Spleen (tissue), 7 donors: ENCODE measurements around the gene MAPK7.

ENCODE experiments used
- POLR2A ChIP-seq, 3 donors: fragments of 450-650 bp; IDR thresholded peaks; one replicate each; pipeline ENCODE4 v1.5.1; 2017; ENCODE audit warnings: antibody characterized with exemption in 3 of 3, mild to moderate bottlenecking in 1 of 3
- POLR2AphosphoS5 ChIP-seq, 3 donors: sonication (generic); formaldehyde crosslinking; IDR thresholded peaks; one replicate each; pipeline ENCODE4 v1.5.1; 2017; ENCODE audit warnings: antibody characterized with exemption in 3 of 3
- TF ChIP-seq, protein P1 (sequence below), 11 experiments: fragments of 200-600 bp in 7 of 11; fragments of 450-650 bp in 4 of 11; sonication (generic) in 4 of 11; IDR thresholded peaks in 8 of 11; conservative IDR thresholded peaks in 3 of 11; 1 replicate in 7 of 11; 2 replicates in 4 of 11; pipeline versions ENCODE4 v1.4.0 to v1.8.0; 2016 to 2021; ENCODE audit warnings: antibody characterized with exemption in 11 of 11, inconsistent platforms in 4 of 11, mild to moderate bottlenecking in 1 of 11
- donor health status: DM: no; HTN: no; CAD: no; lungs with moderate emphysema.
- donor health status: DM: no; HTN: no; CAD: no.
- donor health status: DM: no; HTN: no; CAD: no.

DNA sequence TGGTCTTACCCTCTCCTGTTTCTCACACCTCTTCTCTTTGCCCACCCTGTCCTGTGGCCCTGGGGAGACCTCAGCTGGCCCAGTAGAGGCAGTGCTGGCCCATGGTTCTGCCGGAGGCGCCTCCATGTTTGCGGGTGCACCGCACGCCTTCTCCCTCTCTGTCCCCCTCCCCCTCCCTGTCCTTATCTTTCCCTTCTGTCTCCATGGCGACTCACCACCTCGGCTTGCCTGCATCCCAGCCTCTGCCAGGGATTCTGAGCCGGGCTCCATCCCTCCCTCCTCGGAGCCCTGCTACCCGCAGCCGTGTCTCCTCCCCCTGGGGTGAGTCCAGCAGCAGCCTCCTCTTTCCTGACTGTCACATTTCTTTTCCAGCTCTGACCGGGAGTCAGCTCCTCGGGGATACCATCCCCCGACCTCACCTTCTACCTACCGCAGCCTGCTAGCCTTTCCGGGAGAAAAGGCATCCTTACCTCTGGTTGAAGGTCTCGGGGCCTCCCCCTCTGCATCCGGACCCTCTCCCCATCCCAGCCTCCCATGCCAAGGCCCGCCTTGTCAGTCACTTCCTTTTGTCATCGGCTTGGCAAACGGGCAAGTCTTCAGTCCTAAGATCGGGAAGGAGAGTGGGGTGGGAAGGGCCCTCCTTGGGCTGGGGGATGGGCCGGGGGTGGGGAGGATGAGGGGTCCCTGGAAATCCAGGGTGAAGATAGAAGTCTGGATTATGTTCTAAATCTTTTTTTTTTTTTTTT, 32.8 kb downstream of the MAPK7 start, which contains the start of gene RNF112:
- TF ChIP-seq, protein P1, sequence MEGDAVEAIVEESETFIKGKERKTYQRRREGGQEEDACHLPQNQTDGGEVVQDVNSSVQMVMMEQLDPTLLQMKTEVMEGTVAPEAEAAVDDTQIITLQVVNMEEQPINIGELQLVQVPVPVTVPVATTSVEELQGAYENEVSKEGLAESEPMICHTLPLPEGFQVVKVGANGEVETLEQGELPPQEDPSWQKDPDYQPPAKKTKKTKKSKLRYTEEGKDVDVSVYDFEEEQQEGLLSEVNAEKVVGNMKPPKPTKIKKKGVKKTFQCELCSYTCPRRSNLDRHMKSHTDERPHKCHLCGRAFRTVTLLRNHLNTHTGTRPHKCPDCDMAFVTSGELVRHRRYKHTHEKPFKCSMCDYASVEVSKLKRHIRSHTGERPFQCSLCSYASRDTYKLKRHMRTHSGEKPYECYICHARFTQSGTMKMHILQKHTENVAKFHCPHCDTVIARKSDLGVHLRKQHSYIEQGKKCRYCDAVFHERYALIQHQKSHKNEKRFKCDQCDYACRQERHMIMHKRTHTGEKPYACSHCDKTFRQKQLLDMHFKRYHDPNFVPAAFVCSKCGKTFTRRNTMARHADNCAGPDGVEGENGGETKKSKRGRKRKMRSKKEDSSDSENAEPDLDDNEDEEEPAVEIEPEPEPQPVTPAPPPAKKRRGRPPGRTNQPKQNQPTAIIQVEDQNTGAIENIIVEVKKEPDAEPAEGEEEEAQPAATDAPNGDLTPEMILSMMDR (IDR thresholded peaks at IDR 0.05 in 8 of 11, conservative IDR thresholded peaks at IDR 0.05 in 3 of 11) = no peak
- TF ChIP-seq POLR2AphosphoS5 (IDR thresholded peaks at IDR 0.05) (no peak), POLR2A (IDR thresholded peaks at IDR 0.05) (no peak)
